HepG2 (cell line): ENCODE measurements around the gene IRGM. TPM values are rescaled to one million over a fixed set of nuclear protein-coding genes. Genes with fewer than 3 reads are reported as not detected.

Experiments used
- ATAC-seq: fragments of 200-7000 bp; cut with Tn5 transposase; 3 replicates; pipeline ENCODE4 v1.9.1; 2020; ENCODE audit warnings: mild to moderate bottlenecking, moderate library complexity
- BruUV-seq: library from RNA; stranded (reverse); fragments of 400-500 nt; replicated peaks from 2 replicates; lab custom pipeline; 2021; lab: Mats Ljungman, UMichigan
- CTCF ChIA-PET: fragments of 300-600 bp; formaldehyde crosslinking; extraction: SDS; loops from one replicate; lab custom pipeline; 2021; ENCODE audit warnings: low total read pairs, inconsistent platforms, low intra/inter-chr PET ratio; lab: Yijun Ruan, JAX
- POLR2A ChIA-PET: fragments of 350-600 bp; sonication (Branson Sonifier 250); formaldehyde crosslinking; loops from one replicate; lab custom pipeline; 2020; ENCODE audit warnings: antibody characterized with exemption, inconsistent platforms; lab: Yijun Ruan, JAX
- DNase-seq: peaks from one replicate; pipeline ENCODE4 v3.0.0-alpha.2; 2015; ENCODE audit warnings: low spot score
- FAIRE-seq: peaks from 3 replicates; lab custom pipeline; 2011; peaks lifted over from hg19 to GRCh38; lab: Jason Lieb, UNC
- H2AFZ ChIP-seq: one replicate; pipeline ENCODE4 v1.6.1; 2011; ENCODE audit warnings: low read length, inconsistent platforms
- H3K27ac ChIP-seq: fragments of 300-600 bp; 3 replicates; pipeline ENCODE4 v1.8.0; 2011; ENCODE audit warnings: mixed run types, mild to moderate bottlenecking, mixed read lengths, low read length, inconsistent platforms; ENCODE audit not compliant: insufficient read depth; ENCODE audit errors: extremely low read length
- H3K27me3 ChIP-seq, 2 experiments: fragments of 200-600 bp in 1 of 2; 2 replicates in 1 of 2; 3 replicates in 1 of 2; pipeline versions ENCODE4 v1.6.0 to v1.8.0; 2011; ENCODE audit warnings: low read length in 2 of 2, mild to moderate bottlenecking in 2 of 2, moderate library complexity in 2 of 2, inconsistent platforms in 1 of 2; ENCODE audit not compliant: insufficient read depth in 2 of 2, control insufficient read depth in 1 of 2
- H3K36me3 ChIP-seq, 2 experiments: fragments of 200-600 bp in 1 of 2; replicated peaks in 1 of 2; 2 replicates in 1 of 2; 3 replicates in 1 of 2; pipeline versions ENCODE4 v1.5.1 to v1.8.0; 2011; ENCODE audit warnings: low read length in 2 of 2, inconsistent platforms in 1 of 2; ENCODE audit not compliant: insufficient read depth in 2 of 2, control insufficient read depth in 1 of 2
- H3K4me1 ChIP-seq: 2 replicates; pipeline ENCODE4 v1.5.1; 2012; ENCODE audit warnings: low read length, inconsistent platforms; ENCODE audit not compliant: insufficient read depth
- H3K4me2 ChIP-seq: 2 replicates; pipeline ENCODE4 v1.6.0; 2011; ENCODE audit warnings: low read depth, low read length, inconsistent platforms
- H3K4me3 ChIP-seq, 3 experiments: fragments of 200-600 bp in 1 of 3; sonication (generic), shearing (Covaris generic) in 1 of 3; replicated peaks in 1 of 3; 2 replicates each; pipeline ENCODE4 v1.5.1; 2011 to 2016; ENCODE audit warnings: low read length in 3 of 3, inconsistent platforms in 2 of 3, low read depth in 2 of 3, mild to moderate bottlenecking in 2 of 3, control low read depth in 1 of 3, mixed read lengths in 1 of 3; ENCODE audit not compliant: insufficient read depth in 1 of 3
- H3K79me2 ChIP-seq: one replicate; pipeline ENCODE4 v1.6.1; 2011; ENCODE audit warnings: low read length, inconsistent platforms; ENCODE audit not compliant: insufficient read depth
- H3K9ac ChIP-seq: 2 replicates; pipeline ENCODE4 v1.6.0; 2011; ENCODE audit warnings: mild to moderate bottlenecking, low read depth, low read length, inconsistent platforms; ENCODE audit not compliant: insufficient read depth
- H3K9me3 ChIP-seq: 2 replicates; pipeline ENCODE4 v1.5.1; 2012; ENCODE audit warnings: mild to moderate bottlenecking, low read length
- H4K20me1 ChIP-seq: 2 replicates; pipeline ENCODE4 v1.6.0; 2011; ENCODE audit warnings: inconsistent platforms, mild to moderate bottlenecking, low read length, moderate library complexity; ENCODE audit not compliant: insufficient read depth
- CREM ChIP-seq, 2 experiments: sonication (generic) in 1 of 2; formaldehyde crosslinking in 1 of 2; IDR thresholded peaks; 2 replicates each; pipeline versions ENCODE4 v1.4.0 to v1.6.1; 2016 to 2020; ENCODE audit warnings: antibody characterized with exemption in 1 of 2, mild to moderate bottlenecking in 1 of 2, missing genetic modification reagents in 1 of 2
- HNRNPH1 ChIP-seq: fragments of 200-400 bp; formaldehyde crosslinking; optimal IDR thresholded peaks from 2 replicates; pipeline ENCODE3; 2017; ENCODE audit warnings: mild to moderate bottlenecking, low read depth, low read length
- ISL2 ChIP-seq: sonication (generic); formaldehyde crosslinking; IDR thresholded peaks from 2 replicates; pipeline ENCODE4 v1.5.0; 2020; ENCODE audit warnings: missing genetic modification reagents
- MAF1 ChIP-seq: sonication (generic); formaldehyde crosslinking; IDR thresholded peaks from 2 replicates; pipeline ENCODE4 v1.5.0; 2020; ENCODE audit warnings: missing genetic modification reagents, borderline replicate concordance
- NCOA1 ChIP-seq: sonication (generic); formaldehyde crosslinking; IDR thresholded peaks from 2 replicates; pipeline ENCODE4 v1.9.0; 2021; ENCODE audit warnings: missing genetic modification reagents
- RBM22 ChIP-seq: fragments of 200-400 bp; formaldehyde crosslinking; optimal IDR thresholded peaks from 2 replicates; pipeline ENCODE3; 2017; ENCODE audit warnings: mild to moderate bottlenecking, low read length, moderate library complexity
- SIN3B ChIP-seq: fragments of 150-350 bp; IDR thresholded peaks from 2 replicates; pipeline ENCODE4 v1.6.1; 2014; ENCODE audit warnings: low read length
- SOX13 ChIP-seq, 3 experiments: fragments of 450-650 bp in 1 of 3; sonication (generic) in 1 of 3; formaldehyde crosslinking in 1 of 3; IDR thresholded peaks in 2 of 3; conservative IDR thresholded peaks in 1 of 3; 2 replicates each; pipeline versions ENCODE4 v1.5.0 to v1.6.1; 2016 to 2020; ENCODE audit warnings: antibody characterized with exemption in 1 of 3, mild to moderate bottlenecking in 1 of 3, missing compliant biosample characterization in 1 of 3, missing genetic modification reagents in 1 of 3, moderate library complexity in 1 of 3
- TOPORS ChIP-seq: sonication (generic); formaldehyde crosslinking; IDR thresholded peaks from 2 replicates; pipeline ENCODE4 v1.8.0; 2023; ENCODE audit warnings: mild to moderate bottlenecking, missing genetic modification reagents
- ZBTB7A ChIP-seq: sonication (generic); formaldehyde crosslinking; IDR thresholded peaks from 2 replicates; pipeline ENCODE4 v1.8.0; 2022; ENCODE audit warnings: mild to moderate bottlenecking, missing genetic modification reagents
- ZFP36L2 ChIP-seq: sonication (generic); formaldehyde crosslinking; IDR thresholded peaks from 2 replicates; pipeline ENCODE4 v1.4.0; 2020; ENCODE audit warnings: missing genetic modification reagents
- ZNF883 ChIP-seq: sonication (generic); formaldehyde crosslinking; IDR thresholded peaks from 2 replicates; pipeline ENCODE4 v1.5.1; 2020; ENCODE audit warnings: mild to moderate bottlenecking, missing genetic modification reagents; ENCODE audit errors: not compliant biosample characterization
- WGBS: methylation state at CpG from one replicate; pipeline ENCODE4 v1.1.6; 2017; ENCODE audit warnings: low lambda C conversion rate; 5-methylcytosine and 5-hydroxymethylcytosine counted together
- in situ Hi-C: cut with HindIII; loops from 2 replicates; pipeline ENCODE4 v1.10.0; 2017; ENCODE audit warnings: low pct_unique_long_range_greater_than_20kb; ENCODE audit not compliant: extremely low pct_ligation_motif_present
- intact Hi-C: fragments of 100-400 bp; cut with micrococcal nuclease; formaldehyde crosslinking; loops from one replicate; pipeline ENCODE4 v1.10.0; 2022; ENCODE audit not compliant: unreplicated experiment
- polyA plus RNA-seq, 8 experiments: library from polyadenylated mRNA; depleted of rRNA in 3 of 8; stranded (reverse) in 7 of 8; unstranded in 1 of 8; fragments of >200 nt; fragmentation: Illumina TruSeq in 4 of 8; extraction: Trizol in 4 of 8; gene quantifications; 2 replicates each; pipeline versions ENCODE4 v1.2.1 to v1.2.3, GENCODE V29; 2011 to 2016; ENCODE audit warnings: low read depth in 4 of 8, missing spikeins in 1 of 8, mixed read lengths in 1 of 8; ENCODE audit not compliant: insufficient read depth in 1 of 8
- total RNA-seq, 5 experiments: library from RNA; depleted of rRNA; stranded (reverse); fragments of >200 nt; fragmentation: Illumina TruSeq; extraction: Trizol; gene quantifications; 2 replicates each; pipeline ENCODE4 v1.2.3, GENCODE V29; 2016; ENCODE audit warnings: low read depth in 1 of 5
- TF ChIP-seq, protein P1 (sequence below): sonication (generic); formaldehyde crosslinking; IDR thresholded peaks from 2 replicates; pipeline ENCODE4 v1.5.1; 2020; ENCODE audit warnings: mild to moderate bottlenecking, moderate library complexity, missing genetic modification reagents
- TF ChIP-seq, protein P2 (sequence below): sonication (generic); formaldehyde crosslinking; IDR thresholded peaks from 2 replicates; pipeline ENCODE4 v1.9.0; 2021; ENCODE audit warnings: mild to moderate bottlenecking, missing genetic modification reagents
- TF ChIP-seq, protein P3 (sequence below): sonication (generic); formaldehyde crosslinking; IDR thresholded peaks from 2 replicates; pipeline ENCODE4 v1.5.0; 2020; ENCODE audit warnings: mild to moderate bottlenecking, missing genetic modification reagents, borderline replicate concordance

Gene IRGM
- total and polyA plus RNA-seq, 2 of the 13 experiments (the other 11 are each of a cell fraction or from before 2014, with no cell fraction given), result not detected

DNA sequence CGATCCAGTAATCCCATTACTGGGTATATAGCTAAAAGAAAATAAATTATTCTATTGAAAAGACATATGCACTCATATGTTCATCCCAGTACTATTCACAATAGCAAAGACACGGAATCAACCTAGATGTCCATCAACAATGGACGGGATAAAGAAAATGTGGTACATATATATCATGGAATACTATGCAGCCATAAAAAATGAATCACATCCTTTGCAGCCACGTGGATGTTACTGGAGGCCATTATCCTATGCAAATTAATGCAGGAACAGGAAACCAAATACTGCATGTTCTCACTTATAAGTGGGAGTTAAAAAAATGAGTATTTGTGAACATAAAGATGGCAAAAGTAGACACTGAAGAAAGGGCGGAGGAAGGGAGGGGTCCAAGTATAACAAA is 16.6 kb upstream of the IRGM start:
- Histone ChIP-seq H3K27me3 (peaks cover 0 to 1% of the 10 kb centered on the region in 2 experiments; a peak in 1 of 5 replicates), H3K36me3 (no peaks in the 10 kb centered on the region), H3K9me3 (peaks cover 15% of the 10 kb centered on the region; the same call in 1 of the 2 replicates), H3K4me2 (no peak overlapping the region), H3K9ac (no peak overlapping the region), H3K4me1 (no peaks in the 10 kb centered on the region), H2AFZ (no peak overlapping the region), H4K20me1 (no peaks in the 10 kb centered on the region), H3K27ac (no peak overlapping the region), H3K4me3 (no peak overlapping the region), H3K79me2 (no peaks in the 10 kb centered on the region)
- DNase-seq (no peak), FAIRE-seq (no peak), ATAC-seq (no peak)
- intact Hi-C loops (no loop called here), in situ Hi-C loops (no loop called here)
- BruUV-seq, result no TSS peak
- 15% methylated on average over 5 of the region's 5 CpGs for WGBS
- CTCF ChIA-PET, result no interaction called here
- POLR2A ChIA-PET, result no interaction called here
- no peak for TF ChIP-seq ZFP36L2
- no peak for TF ChIP-seq ZBTB7A
- TF ChIP-seq NCOA1 (CRISPR knock-in tag), result no peak
- TF ChIP-seq, protein P1, sequence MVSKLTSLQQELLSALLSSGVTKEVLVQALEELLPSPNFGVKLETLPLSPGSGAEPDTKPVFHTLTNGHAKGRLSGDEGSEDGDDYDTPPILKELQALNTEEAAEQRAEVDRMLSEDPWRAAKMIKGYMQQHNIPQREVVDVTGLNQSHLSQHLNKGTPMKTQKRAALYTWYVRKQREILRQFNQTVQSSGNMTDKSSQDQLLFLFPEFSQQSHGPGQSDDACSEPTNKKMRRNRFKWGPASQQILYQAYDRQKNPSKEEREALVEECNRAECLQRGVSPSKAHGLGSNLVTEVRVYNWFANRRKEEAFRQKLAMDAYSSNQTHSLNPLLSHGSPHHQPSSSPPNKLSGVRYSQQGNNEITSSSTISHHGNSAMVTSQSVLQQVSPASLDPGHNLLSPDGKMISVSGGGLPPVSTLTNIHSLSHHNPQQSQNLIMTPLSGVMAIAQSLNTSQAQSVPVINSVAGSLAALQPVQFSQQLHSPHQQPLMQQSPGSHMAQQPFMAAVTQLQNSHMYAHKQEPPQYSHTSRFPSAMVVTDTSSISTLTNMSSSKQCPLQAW, result no peak
- TF ChIP-seq HNRNPH1, result no peak
- TF ChIP-seq CREM (IDR thresholded peaks at IDR 0.05), result no peak
- no peak for TF ChIP-seq CREM (CRISPR knock-in tag; IDR thresholded peaks at IDR 0.05)
- TF ChIP-seq ISL2 (CRISPR knock-in tag), result no peak
- TF ChIP-seq RBM22, result no peak
- TF ChIP-seq TOPORS (CRISPR knock-in tag), result no peak
- no peak for TF ChIP-seq SOX13 (IDR thresholded peaks at IDR 0.05)
- no peak for TF ChIP-seq SOX13 (CRISPR knock-in tag; conservative IDR thresholded peaks at IDR 0.05 in 1 of 2, IDR thresholded peaks at IDR 0.05 in 1 of 2)
- TF ChIP-seq ZNF883 (CRISPR knock-in tag), result no peak
- no peak for TF ChIP-seq SIN3B
- TF ChIP-seq, protein P2, sequence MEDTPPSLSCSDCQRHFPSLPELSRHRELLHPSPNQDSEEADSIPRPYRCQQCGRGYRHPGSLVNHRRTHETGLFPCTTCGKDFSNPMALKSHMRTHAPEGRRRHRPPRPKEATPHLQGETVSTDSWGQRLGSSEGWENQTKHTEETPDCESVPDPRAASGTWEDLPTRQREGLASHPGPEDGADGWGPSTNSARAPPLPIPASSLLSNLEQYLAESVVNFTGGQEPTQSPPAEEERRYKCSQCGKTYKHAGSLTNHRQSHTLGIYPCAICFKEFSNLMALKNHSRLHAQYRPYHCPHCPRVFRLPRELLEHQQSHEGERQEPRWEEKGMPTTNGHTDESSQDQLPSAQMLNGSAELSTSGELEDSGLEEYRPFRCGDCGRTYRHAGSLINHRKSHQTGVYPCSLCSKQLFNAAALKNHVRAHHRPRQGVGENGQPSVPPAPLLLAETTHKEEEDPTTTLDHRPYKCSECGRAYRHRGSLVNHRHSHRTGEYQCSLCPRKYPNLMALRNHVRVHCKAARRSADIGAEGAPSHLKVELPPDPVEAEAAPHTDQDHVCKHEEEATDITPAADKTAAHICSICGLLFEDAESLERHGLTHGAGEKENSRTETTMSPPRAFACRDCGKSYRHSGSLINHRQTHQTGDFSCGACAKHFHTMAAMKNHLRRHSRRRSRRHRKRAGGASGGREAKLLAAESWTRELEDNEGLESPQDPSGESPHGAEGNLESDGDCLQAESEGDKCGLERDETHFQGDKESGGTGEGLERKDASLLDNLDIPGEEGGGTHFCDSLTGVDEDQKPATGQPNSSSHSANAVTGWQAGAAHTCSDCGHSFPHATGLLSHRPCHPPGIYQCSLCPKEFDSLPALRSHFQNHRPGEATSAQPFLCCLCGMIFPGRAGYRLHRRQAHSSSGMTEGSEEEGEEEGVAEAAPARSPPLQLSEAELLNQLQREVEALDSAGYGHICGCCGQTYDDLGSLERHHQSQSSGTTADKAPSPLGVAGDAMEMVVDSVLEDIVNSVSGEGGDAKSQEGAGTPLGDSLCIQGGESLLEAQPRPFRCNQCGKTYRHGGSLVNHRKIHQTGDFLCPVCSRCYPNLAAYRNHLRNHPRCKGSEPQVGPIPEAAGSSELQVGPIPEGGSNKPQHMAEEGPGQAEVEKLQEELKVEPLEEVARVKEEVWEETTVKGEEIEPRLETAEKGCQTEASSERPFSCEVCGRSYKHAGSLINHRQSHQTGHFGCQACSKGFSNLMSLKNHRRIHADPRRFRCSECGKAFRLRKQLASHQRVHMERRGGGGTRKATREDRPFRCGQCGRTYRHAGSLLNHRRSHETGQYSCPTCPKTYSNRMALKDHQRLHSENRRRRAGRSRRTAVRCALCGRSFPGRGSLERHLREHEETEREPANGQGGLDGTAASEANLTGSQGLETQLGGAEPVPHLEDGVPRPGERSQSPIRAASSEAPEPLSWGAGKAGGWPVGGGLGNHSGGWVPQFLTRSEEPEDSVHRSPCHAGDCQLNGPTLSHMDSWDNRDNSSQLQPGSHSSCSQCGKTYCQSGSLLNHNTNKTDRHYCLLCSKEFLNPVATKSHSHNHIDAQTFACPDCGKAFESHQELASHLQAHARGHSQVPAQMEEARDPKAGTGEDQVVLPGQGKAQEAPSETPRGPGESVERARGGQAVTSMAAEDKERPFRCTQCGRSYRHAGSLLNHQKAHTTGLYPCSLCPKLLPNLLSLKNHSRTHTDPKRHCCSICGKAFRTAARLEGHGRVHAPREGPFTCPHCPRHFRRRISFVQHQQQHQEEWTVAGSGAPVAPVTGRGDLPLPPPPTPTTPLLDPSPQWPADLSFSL (CRISPR knock-in tag), result no peak
- TF ChIP-seq, protein P3, sequence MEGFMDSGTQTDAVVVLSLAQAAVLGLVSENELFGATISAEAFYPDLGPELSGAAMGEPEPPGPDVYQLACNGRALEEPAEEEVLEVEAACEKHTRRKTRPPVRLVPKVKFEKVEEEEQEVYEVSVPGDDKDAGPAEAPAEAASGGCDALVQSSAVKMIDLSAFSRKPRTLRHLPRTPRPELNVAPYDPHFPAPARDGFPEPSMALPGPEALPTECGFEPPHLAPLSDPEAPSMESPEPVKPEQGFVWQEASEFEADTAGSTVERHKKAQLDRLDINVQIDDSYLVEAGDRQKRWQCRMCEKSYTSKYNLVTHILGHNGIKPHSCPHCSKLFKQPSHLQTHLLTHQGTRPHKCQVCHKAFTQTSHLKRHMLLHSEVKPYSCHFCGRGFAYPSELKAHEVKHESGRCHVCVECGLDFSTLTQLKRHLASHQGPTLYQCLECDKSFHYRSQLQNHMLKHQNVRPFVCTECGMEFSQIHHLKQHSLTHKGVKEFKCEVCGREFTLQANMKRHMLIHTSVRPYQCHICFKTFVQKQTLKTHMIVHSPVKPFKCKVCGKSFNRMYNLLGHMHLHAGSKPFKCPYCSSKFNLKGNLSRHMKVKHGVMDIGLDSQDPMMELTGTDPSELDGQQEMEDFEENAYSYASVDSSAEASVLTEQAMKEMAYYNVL, result no peak
- TF ChIP-seq MAF1, result no peak
